Liver (tissue), 9 donors: Measurements from ENCODE around the gene TBC1D14. TPM values are rescaled to one million over a fixed set of nuclear protein-coding genes. Genes with fewer than 3 reads are reported as not detected.

ENCODE experiments used
- DNase-seq: peaks from one replicate; pipeline ENCODE4 v3.0.0-alpha.2; 2017; ENCODE audit warnings: low spot score
- H3K27ac ChIP-seq, 2 donors: one replicate each; pipeline ENCODE4 v1.7.0; 2013; ENCODE audit warnings: inconsistent platforms in 2 of 2, low read length in 2 of 2, control low read depth in 1 of 2, low read depth in 1 of 2, mild to moderate bottlenecking in 1 of 2
- H3K27me3 ChIP-seq, 4 donors: one replicate each; pipeline versions ENCODE4 v1.6.1 to v1.7.0; 2013; ENCODE audit warnings: low read length in 3 of 4, inconsistent platforms in 1 of 4, mild to moderate bottlenecking in 1 of 4, moderate library complexity in 1 of 4; ENCODE audit not compliant: control insufficient read depth in 4 of 4, insufficient read depth in 4 of 4
- H3K36me3 ChIP-seq, 4 donors: one replicate each; pipeline versions ENCODE4 v1.6.1 to v1.7.0; 2013; ENCODE audit warnings: low read length in 3 of 4, mild to moderate bottlenecking in 3 of 4, low read depth in 1 of 4, moderate library complexity in 1 of 4; ENCODE audit not compliant: control insufficient read depth in 4 of 4, insufficient read depth in 3 of 4
- H3K4me1 ChIP-seq, 4 donors: one replicate each; pipeline versions ENCODE4 v1.6.1 to v1.7.0; 2013; ENCODE audit warnings: low read length in 3 of 4, mild to moderate bottlenecking in 3 of 4, moderate library complexity in 1 of 4; ENCODE audit not compliant: control insufficient read depth in 4 of 4, insufficient read depth in 4 of 4
- H3K4me3 ChIP-seq, 3 donors: one replicate each; pipeline versions ENCODE4 v1.6.1 to v1.7.0; 2013; ENCODE audit warnings: low read length in 3 of 3, control low read depth in 1 of 3, low read depth in 1 of 3, mild to moderate bottlenecking in 1 of 3
- H3K9ac ChIP-seq, 2 donors: one replicate each; pipeline ENCODE4 v1.7.0; 2013; ENCODE audit warnings: low read length in 2 of 2, mild to moderate bottlenecking in 2 of 2, moderate library complexity in 2 of 2, control low read depth in 1 of 2, low read depth in 1 of 2
- H3K9me3 ChIP-seq, 4 donors: one replicate each; pipeline versions ENCODE4 v1.6.1 to v1.7.0; 2013; ENCODE audit warnings: low read length in 3 of 4; ENCODE audit not compliant: control insufficient read depth in 4 of 4
- FOXA1 ChIP-seq: IDR thresholded peaks from 2 replicates; pipeline ENCODE4 v1.6.1; 2016; ENCODE audit warnings: antibody characterized with exemption
- FOXA2 ChIP-seq: IDR thresholded peaks from 2 replicates; pipeline ENCODE4 v1.6.1; 2016; ENCODE audit warnings: antibody characterized with exemption
- GABPA ChIP-seq, 2 donors: IDR thresholded peaks in 1 of 2; conservative IDR thresholded peaks in 1 of 2; 2 replicates each; pipeline ENCODE4 v1.6.1; 2016; ENCODE audit warnings: antibody characterized with exemption in 2 of 2, mild to moderate bottlenecking in 1 of 2, moderate library complexity in 1 of 2
- HNF4A ChIP-seq, 2 donors: conservative IDR thresholded peaks; 2 replicates each; pipeline ENCODE4 v1.6.1; 2016; ENCODE audit warnings: antibody characterized with exemption in 2 of 2, mild to moderate bottlenecking in 2 of 2
- HNF4G ChIP-seq: IDR thresholded peaks from 2 replicates; pipeline ENCODE4 v1.6.1; 2016; ENCODE audit warnings: antibody characterized with exemption
- JUND ChIP-seq, 2 donors: IDR thresholded peaks; 2 replicates each; pipeline ENCODE4 v1.6.1; 2016; ENCODE audit warnings: antibody characterized with exemption in 2 of 2
- MAX ChIP-seq: IDR thresholded peaks from 2 replicates; pipeline ENCODE4 v1.6.1; 2016; ENCODE audit warnings: antibody characterized with exemption
- RAD21 ChIP-seq, 2 donors: IDR thresholded peaks; 2 replicates each; pipeline ENCODE4 v1.6.1; 2016; ENCODE audit warnings: antibody characterized with exemption in 2 of 2, mild to moderate bottlenecking in 2 of 2
- REST ChIP-seq: IDR thresholded peaks from 2 replicates; pipeline ENCODE4 v1.6.1; 2016; ENCODE audit warnings: antibody characterized with exemption, mild to moderate bottlenecking
- RXRA ChIP-seq, 2 donors: IDR thresholded peaks; 2 replicates each; pipeline ENCODE4 v1.6.1; 2017 to 2018; ENCODE audit warnings: antibody characterized with exemption in 2 of 2, mild to moderate bottlenecking in 1 of 2
- SP1 ChIP-seq: IDR thresholded peaks from 2 replicates; pipeline ENCODE4 v1.6.1; 2018; ENCODE audit warnings: antibody characterized with exemption, mild to moderate bottlenecking
- TAF1 ChIP-seq: conservative IDR thresholded peaks from 2 replicates; pipeline ENCODE4 v1.6.1; 2016; ENCODE audit warnings: antibody characterized with exemption, mild to moderate bottlenecking
- YY1 ChIP-seq: IDR thresholded peaks from 2 replicates; pipeline ENCODE4 v1.6.1; 2016; ENCODE audit warnings: antibody characterized with exemption, mild to moderate bottlenecking
- WGBS: extraction: QIAGEN DNeasy Blood & Tissue Kit; methylation state at CpG from one replicate; pipeline ENCODE4 v1.1.7; 2013; 5-methylcytosine and 5-hydroxymethylcytosine counted together
- polyA plus RNA-seq, 2 donors: library from polyadenylated mRNA; stranded (reverse) in 1 of 2; unstranded in 1 of 2; fragments of 200-250 nt in 1 of 2; fragments of >200 nt in 1 of 2; fragmentation: Nextera tagmentation in 1 of 2; extraction: Ambion mirVana in 1 of 2; gene quantifications; one replicate each; pipeline versions ENCODE4 v1.2.1 to v1.2.3, GENCODE V29; 2013 to 2015
- total RNA-seq, 2 donors: library from RNA; depleted of rRNA; stranded (reverse); fragments of >200 nt; gene quantifications; one replicate each; pipeline ENCODE4 v1.2.3, GENCODE V29; 2014
- TF ChIP-seq, protein P1 (sequence below): fragments of 150-350 bp; IDR thresholded peaks from 2 replicates; pipeline ENCODE4 v1.5.1; 2017; ENCODE audit warnings: improper control_type of control experiment, low read depth, low read length; ENCODE audit not compliant: missing input control
- TF ChIP-seq, protein P2 (sequence below): IDR thresholded peaks from 2 replicates; pipeline ENCODE4 v1.6.1; 2016; ENCODE audit warnings: antibody characterized with exemption
- donor health status: healthy.
- donor health status: healthy.
- donor health status: healthy.
- donor health status: healthy.
- donor health status: healthy.

TBC1D14 gene
- total and polyA plus RNA-seq, 4 donors: 10.0 to 45.2 (median 22.7) TPM

- Histone ChIP-seq H3K9me3 (no peaks in the 10 kb centered on the region), H3K36me3 (peaks cover 10 to 63% (median 55%) of the 10 kb centered on the region in 4 donors), H3K4me1 (peaks cover 0 to 3% (median 0%) of the 10 kb centered on the region in 4 donors), H3K27ac (no peak overlapping the region), H3K4me3 (no peak overlapping the region), H3K9ac (no peak overlapping the region), H3K27me3 (no peaks in the 10 kb centered on the region)
- 87% methylated on average over 11 of the region's 11 CpGs for WGBS
- DNase-seq: no peak
- no peak for TF ChIP-seq HNF4G
- no peak for TF ChIP-seq RAD21 (IDR thresholded peaks at IDR 0.05)
- TF ChIP-seq RXRA (IDR thresholded peaks at IDR 0.05): no peak
- TF ChIP-seq JUND (IDR thresholded peaks at IDR 0.05): no peak
- TF ChIP-seq GABPA (IDR thresholded peaks at IDR 0.05 in 1 of 2, conservative IDR thresholded peaks at IDR 0.05 in 1 of 2): no peak
- TF ChIP-seq, protein P1, sequence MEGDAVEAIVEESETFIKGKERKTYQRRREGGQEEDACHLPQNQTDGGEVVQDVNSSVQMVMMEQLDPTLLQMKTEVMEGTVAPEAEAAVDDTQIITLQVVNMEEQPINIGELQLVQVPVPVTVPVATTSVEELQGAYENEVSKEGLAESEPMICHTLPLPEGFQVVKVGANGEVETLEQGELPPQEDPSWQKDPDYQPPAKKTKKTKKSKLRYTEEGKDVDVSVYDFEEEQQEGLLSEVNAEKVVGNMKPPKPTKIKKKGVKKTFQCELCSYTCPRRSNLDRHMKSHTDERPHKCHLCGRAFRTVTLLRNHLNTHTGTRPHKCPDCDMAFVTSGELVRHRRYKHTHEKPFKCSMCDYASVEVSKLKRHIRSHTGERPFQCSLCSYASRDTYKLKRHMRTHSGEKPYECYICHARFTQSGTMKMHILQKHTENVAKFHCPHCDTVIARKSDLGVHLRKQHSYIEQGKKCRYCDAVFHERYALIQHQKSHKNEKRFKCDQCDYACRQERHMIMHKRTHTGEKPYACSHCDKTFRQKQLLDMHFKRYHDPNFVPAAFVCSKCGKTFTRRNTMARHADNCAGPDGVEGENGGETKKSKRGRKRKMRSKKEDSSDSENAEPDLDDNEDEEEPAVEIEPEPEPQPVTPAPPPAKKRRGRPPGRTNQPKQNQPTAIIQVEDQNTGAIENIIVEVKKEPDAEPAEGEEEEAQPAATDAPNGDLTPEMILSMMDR: no peak
- no peak for TF ChIP-seq FOXA1
- TF ChIP-seq TAF1: no peak
- no peak for TF ChIP-seq MAX
- TF ChIP-seq SP1: no peak
- TF ChIP-seq, protein P2, sequence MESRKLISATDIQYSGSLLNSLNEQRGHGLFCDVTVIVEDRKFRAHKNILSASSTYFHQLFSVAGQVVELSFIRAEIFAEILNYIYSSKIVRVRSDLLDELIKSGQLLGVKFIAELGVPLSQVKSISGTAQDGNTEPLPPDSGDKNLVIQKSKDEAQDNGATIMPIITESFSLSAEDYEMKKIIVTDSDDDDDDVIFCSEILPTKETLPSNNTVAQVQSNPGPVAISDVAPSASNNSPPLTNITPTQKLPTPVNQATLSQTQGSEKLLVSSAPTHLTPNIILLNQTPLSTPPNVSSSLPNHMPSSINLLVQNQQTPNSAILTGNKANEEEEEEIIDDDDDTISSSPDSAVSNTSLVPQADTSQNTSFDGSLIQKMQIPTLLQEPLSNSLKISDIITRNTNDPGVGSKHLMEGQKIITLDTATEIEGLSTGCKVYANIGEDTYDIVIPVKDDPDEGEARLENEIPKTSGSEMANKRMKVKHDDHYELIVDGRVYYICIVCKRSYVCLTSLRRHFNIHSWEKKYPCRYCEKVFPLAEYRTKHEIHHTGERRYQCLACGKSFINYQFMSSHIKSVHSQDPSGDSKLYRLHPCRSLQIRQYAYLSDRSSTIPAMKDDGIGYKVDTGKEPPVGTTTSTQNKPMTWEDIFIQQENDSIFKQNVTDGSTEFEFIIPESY: no peak
- TF ChIP-seq YY1: no peak
- no peak for TF ChIP-seq REST
- no peak for TF ChIP-seq HNF4A (conservative IDR thresholded peaks at IDR 0.05)
These were observed 150.0 kb downstream of the TBC1D14 start for GRCh38 chr4:7059662-7060061.

DNA sequence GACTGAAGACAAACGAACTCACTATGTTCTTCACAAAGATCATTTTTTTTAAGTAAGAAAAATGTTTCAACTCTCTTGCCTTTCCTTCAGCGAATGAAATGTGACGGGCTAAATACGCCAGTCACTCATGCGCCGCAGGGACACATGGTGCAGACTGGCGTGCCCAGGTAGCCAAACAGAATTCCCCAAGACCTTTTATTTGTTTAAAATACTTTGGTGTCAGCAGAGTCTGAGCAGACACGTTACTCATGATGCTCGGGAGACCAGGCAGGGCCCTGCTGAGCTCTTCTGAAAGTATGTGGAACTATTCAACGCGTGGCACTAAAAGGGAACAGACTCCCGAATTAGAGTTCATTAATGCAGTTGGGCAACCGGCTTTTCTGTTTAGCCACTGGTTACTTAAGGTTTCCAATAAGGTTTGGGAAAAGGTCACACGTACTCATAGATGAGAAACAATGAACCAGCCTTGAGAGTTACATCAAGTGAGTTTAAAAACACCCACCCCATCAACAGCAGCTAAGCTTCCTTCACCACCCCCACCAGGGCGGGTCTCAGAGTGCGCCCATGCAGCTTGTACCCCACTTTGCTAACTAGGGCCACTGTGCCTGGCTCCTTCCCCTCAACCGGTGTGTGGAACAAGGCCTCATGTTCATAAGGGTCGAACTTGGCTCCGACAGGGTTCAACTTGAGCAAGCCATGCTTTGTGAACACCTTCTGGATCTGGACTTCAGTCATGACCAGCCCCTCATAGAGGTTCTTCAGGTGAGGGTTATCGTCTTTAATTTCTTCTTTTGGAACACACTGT is 150.9 kb downstream of the TBC1D14 start:
- H3K4me3 ChIP-seq: no peak overlapping the region
- 92% methylated on average over 20 of the region's 20 CpGs for WGBS
- no peak overlapping the region for H3K27ac ChIP-seq
- no peak for DNase-seq
- H3K27me3 ChIP-seq: no peaks in the 10 kb centered on the region
- TF ChIP-seq JUND (IDR thresholded peaks at IDR 0.05): no peak
- TF ChIP-seq SP1: no peak
- TF ChIP-seq YY1: no peak
- no peak for TF ChIP-seq FOXA2
- no peaks in the 10 kb centered on the region for H3K9me3 ChIP-seq
- H3K36me3 ChIP-seq: peaks cover 8 to 57% (median 51%) of the 10 kb centered on the region in 4 donors
- no peak overlapping the region for H3K9ac ChIP-seq
- peaks cover 0 to 7% (median 0%) of the 10 kb centered on the region in 4 donors for H3K4me1 ChIP-seq
